ENCODE data around the gene MYDGF. TPM values are rescaled to one million over a fixed set of nuclear protein-coding genes. Genes with fewer than 3 reads are reported as not detected.

Gene MYDGF
- total RNA-seq, 2 donors from 2014 or later = 107 to 195 TPM

- no peaks in the 10 kb centered on the region for H3K9me3 Mint-ChIP-seq
- H3K27me3 Mint-ChIP-seq = no peaks in the 10 kb centered on the region
- DNase-seq (ENCODE audit: low spot score) (peak; percentile 99), ATAC-seq (peak; percentile 97 to 98)
- H3K4me3 Mint-ChIP-seq = peak within 1 kb of the TSS; percentile 99
- H3K36me3 Mint-ChIP-seq = no peaks in the 10 kb centered on the region
- peaks cover 19% of the 10 kb centered on the region in 2 donors for H3K4me1 Mint-ChIP-seq (ENCODE audit: low read depth in 2 of 2)
- H3K27ac Mint-ChIP-seq = peak within 1 kb of the TSS; percentile 95 to 99
Measured at GRCh38 chr19:4638828-4639530, 31.2 kb downstream of the MYDGF start, which contains the start of gene TNFAIP8L1. TSS of gene TNFAIP8L1 (plus strand) at chr19:4639516. CDS start at chr19:4651870, 12,354 bp downstream.

GRCh38 chr19:4638317-4638716 is 31.8 kb downstream of the MYDGF start:
- no peaks in the 10 kb centered on the region for H3K36me3 Mint-ChIP-seq
- no peak overlapping the region for H3K4me3 Mint-ChIP-seq
- no peaks in the 10 kb centered on the region for H3K9me3 Mint-ChIP-seq
- ATAC-seq (no peak), DNase-seq (ENCODE audit: low spot score) (no peak)
- peak overlapping the region; percentile 95 to 99 for H3K27ac Mint-ChIP-seq
- H3K27me3 Mint-ChIP-seq = no peaks in the 10 kb centered on the region
- H3K4me1 Mint-ChIP-seq (ENCODE audit: low read depth in 2 of 2) = peaks cover 24% of the 10 kb centered on the region in 2 donors

GRCh38 chr19:4636761-4637160 is 33.4 kb downstream of the MYDGF start:
- H3K27ac Mint-ChIP-seq = no peak overlapping the region
- DNase-seq (ENCODE audit: low spot score) (no peak), ATAC-seq (no peak)
- H3K27me3 Mint-ChIP-seq = no peaks in the 10 kb centered on the region
- peaks cover 29 to 32% of the 10 kb centered on the region in 2 donors for H3K4me1 Mint-ChIP-seq (ENCODE audit: low read depth in 2 of 2)
- H3K36me3 Mint-ChIP-seq = no peaks in the 10 kb centered on the region
- H3K4me3 Mint-ChIP-seq = peak overlapping the region; percentile 25
- no peaks in the 10 kb centered on the region for H3K9me3 Mint-ChIP-seq

GRCh38 chr19:4636151-4636717 is 33.9 kb downstream of the MYDGF start:
- no peaks in the 10 kb centered on the region for H3K27me3 Mint-ChIP-seq
- H3K9me3 Mint-ChIP-seq = no peaks in the 10 kb centered on the region
- H3K36me3 Mint-ChIP-seq = no peaks in the 10 kb centered on the region
- H3K4me3 Mint-ChIP-seq = peak overlapping the region; percentile 25
- peak; percentile 81 for DNase-seq (ENCODE audit: low spot score)
- H3K27ac Mint-ChIP-seq = no peak overlapping the region
- ATAC-seq = peak; percentile 7 to 15
- peaks cover 29 to 32% of the 10 kb centered on the region in 2 donors for H3K4me1 Mint-ChIP-seq (ENCODE audit: low read depth in 2 of 2)

- no peak for ATAC-seq
- Mint-ChIP-seq H3K4me1 (ENCODE audit: low read depth in 2 of 2) (peaks cover 29 to 32% of the 10 kb centered on the region in 2 donors), H3K9me3 (no peaks in the 10 kb centered on the region), H3K27ac (no peak overlapping the region), H3K4me3 (peak overlapping the region; percentile 10), H3K36me3 (no peaks in the 10 kb centered on the region), H3K27me3 (no peaks in the 10 kb centered on the region)
- DNase-seq (ENCODE audit: low spot score) = no peak
Measured at GRCh38 chr19:4635754-4636116, 34.4 kb downstream of the MYDGF start.

GRCh38 chr19:4633140-4633967 is 36.8 kb downstream of the MYDGF start:
- no peaks in the 10 kb centered on the region for H3K36me3 Mint-ChIP-seq
- peak overlapping the region; percentile 42 to 59 for H3K27ac Mint-ChIP-seq
- no peaks in the 10 kb centered on the region for H3K27me3 Mint-ChIP-seq
- H3K4me1 Mint-ChIP-seq (ENCODE audit: low read depth in 2 of 2) = peaks cover 17 to 23% of the 10 kb centered on the region in 2 donors
- no peaks in the 10 kb centered on the region for H3K9me3 Mint-ChIP-seq
- H3K4me3 Mint-ChIP-seq = peak overlapping the region; percentile 58
- ATAC-seq (peak; percentile 72 to 83), DNase-seq (ENCODE audit: low spot score) (peak; percentile 71)

- Mint-ChIP-seq H3K4me3 (no peak overlapping the region), H3K27me3 (peaks cover 0 to 6% of the 10 kb centered on the region in 2 donors), H3K9me3 (no peaks in the 10 kb centered on the region), H3K4me1 (ENCODE audit: low read depth in 2 of 2) (no peaks in the 10 kb centered on the region), H3K27ac (no peak overlapping the region), H3K36me3 (no peaks in the 10 kb centered on the region)
- ATAC-seq = no peak
- DNase-seq (ENCODE audit: low spot score) = no peak
Measured at GRCh38 chr19:4624733-4625362, 45.3 kb downstream of the MYDGF start.

GRCh38 chr19:4624301-4624700 is 45.8 kb downstream of the MYDGF start:
- Mint-ChIP-seq H3K4me3 (no peak overlapping the region), H3K9me3 (no peaks in the 10 kb centered on the region), H3K4me1 (ENCODE audit: low read depth in 2 of 2) (no peaks in the 10 kb centered on the region), H3K27me3 (peaks cover 0 to 6% of the 10 kb centered on the region in 2 donors), H3K27ac (no peak overlapping the region), H3K36me3 (no peaks in the 10 kb centered on the region)
- DNase-seq (ENCODE audit: low spot score) (no peak), ATAC-seq (no peak)

- Mint-ChIP-seq H3K27ac (no peak overlapping the region), H3K4me1 (ENCODE audit: low read depth in 2 of 2) (no peaks in the 10 kb centered on the region), H3K4me3 (no peak overlapping the region), H3K36me3 (no peaks in the 10 kb centered on the region), H3K9me3 (no peaks in the 10 kb centered on the region), H3K27me3 (peaks cover 3% of the 10 kb centered on the region in 2 donors)
- no peak for ATAC-seq
- no peak for DNase-seq (ENCODE audit: low spot score)
Measured at GRCh38 chr19:4622695-4623421, 47.3 kb downstream of the MYDGF start.

- no peaks in the 10 kb centered on the region for H3K36me3 Mint-ChIP-seq
- no peak for ATAC-seq
- no peak overlapping the region for H3K4me3 Mint-ChIP-seq
- peaks cover 3 to 7% of the 10 kb centered on the region in 2 donors for H3K27me3 Mint-ChIP-seq
- no peak for DNase-seq (ENCODE audit: low spot score)
- H3K9me3 Mint-ChIP-seq = no peaks in the 10 kb centered on the region
- no peak overlapping the region for H3K27ac Mint-ChIP-seq
- no peaks in the 10 kb centered on the region for H3K4me1 Mint-ChIP-seq (ENCODE audit: low read depth in 2 of 2)
Measured at GRCh38 chr19:4620675-4621074, 49.5 kb downstream of the MYDGF start.

GRCh38 chr19:4619668-4620294 is 50.4 kb downstream of the MYDGF start:
- H3K27ac Mint-ChIP-seq = no peak overlapping the region
- H3K27me3 Mint-ChIP-seq = peaks cover 3 to 7% of the 10 kb centered on the region in 2 donors
- H3K4me1 Mint-ChIP-seq (ENCODE audit: low read depth in 2 of 2) = no peaks in the 10 kb centered on the region
- ATAC-seq = no peak
- no peak overlapping the region for H3K4me3 Mint-ChIP-seq
- H3K9me3 Mint-ChIP-seq = no peaks in the 10 kb centered on the region
- H3K36me3 Mint-ChIP-seq = no peaks in the 10 kb centered on the region
- DNase-seq (ENCODE audit: low spot score) = no peak

GRCh38 chr19:4618019-4618418 is 52.1 kb downstream of the MYDGF start:
- DNase-seq (ENCODE audit: low spot score) (no peak), ATAC-seq (no peak)
- Mint-ChIP-seq H3K27ac (no peak overlapping the region), H3K4me3 (no peak overlapping the region), H3K27me3 (peaks cover 3 to 7% of the 10 kb centered on the region in 2 donors), H3K9me3 (no peaks in the 10 kb centered on the region), H3K4me1 (ENCODE audit: low read depth in 2 of 2) (no peaks in the 10 kb centered on the region), H3K36me3 (no peaks in the 10 kb centered on the region)
